Testis (tissue), 3 donors: ENCODE data around the gene PCSK2. TPM values are rescaled to one million over a fixed set of nuclear protein-coding genes. Genes with fewer than 3 reads are reported as not detected.

Experiments
- DNase-seq: peaks from one replicate; pipeline ENCODE4 v3.0.0-alpha.2; 2019
- H3K27ac ChIP-seq, 2 donors: fragments of 200-600 bp; sonication (generic); one replicate each; pipeline ENCODE4 v1.5.1; 2019
- H3K27me3 ChIP-seq: fragments of 200-600 bp; sonication (generic); one replicate; pipeline ENCODE4 v1.5.1; 2019
- H3K36me3 ChIP-seq: fragments of 200-600 bp; sonication (generic); one replicate; pipeline ENCODE4 v1.5.1; 2017; ENCODE audit warnings: low read depth; ENCODE audit errors: missing control alignments
- H3K4me1 ChIP-seq: fragments of 200-600 bp; sonication (generic); one replicate; pipeline ENCODE4 v1.5.1; 2019
- H3K4me3 ChIP-seq, 2 donors: fragments of 200-600 bp; sonication (generic); one replicate each; pipeline ENCODE4 v1.5.1; 2017 to 2019
- H3K9me3 ChIP-seq: fragments of 200-600 bp; sonication (generic); one replicate; pipeline ENCODE4 v1.5.1; 2017
- CTCF ChIP-seq, 3 experiments: fragments of 450-650 bp in 2 of 3; fragments of 200-600 bp in 1 of 3; sonication (generic) in 1 of 3; IDR thresholded peaks; one replicate each; pipeline ENCODE4 v1.5.1; 2016 to 2019; ENCODE audit warnings: antibody characterized with exemption in 3 of 3, mild to moderate bottlenecking in 2 of 3, moderate library complexity in 1 of 3
- POLR2A ChIP-seq: fragments of 450-650 bp; IDR thresholded peaks from one replicate; pipeline ENCODE4 v1.6.1; 2017; ENCODE audit warnings: antibody characterized with exemption, mild to moderate bottlenecking, moderate library complexity
- WGBS, 2 donors: methylation state at CpG; one replicate each; pipeline ENCODE4 v1.1.5; 2018; 5-methylcytosine and 5-hydroxymethylcytosine counted together
- intact Hi-C: fragments of 100-400 bp; cut with DNase I; formaldehyde crosslinking; loops from one replicate; pipeline ENCODE4 v1.15.1; 2023; ENCODE audit warnings: low total_unique reads
- polyA plus RNA-seq: library from polyadenylated mRNA; stranded (reverse); fragments of 350-450 nt; fragmentation: Illumina TruSeq; extraction: RNeasy Lipid Tissue Mini Kit (QIAGEN cat#74804); gene quantifications from one replicate; pipeline ENCODE4 v1.2.3, GENCODE V29; 2014; ENCODE audit warnings: low read depth, low replicate concordance; ENCODE audit not compliant: insufficient read depth
- total RNA-seq, 2 donors: library from RNA; depleted of rRNA; stranded (reverse); fragments of >200 nt; gene quantifications; one replicate each; pipeline ENCODE4 v1.2.3, GENCODE V29; 2016

The PCSK2 gene
- total and polyA plus RNA-seq, 3 donors from 2014 or later: 5.1 to 40.5 (median 11.7) TPM

GRCh38 chr20:17493173-17493572 is 266.3 kb downstream of the PCSK2 start:
- Histone ChIP-seq H3K27ac (no peak overlapping the region), H3K36me3 (no peaks in the 10 kb centered on the region), H3K27me3 (no peaks in the 10 kb centered on the region), H3K9me3 (no peaks in the 10 kb centered on the region), H3K4me3 (no peak overlapping the region), H3K4me1 (no peaks in the 10 kb centered on the region)
- no peak for DNase-seq
- intact Hi-C loops: no loop called here
- WGBS, 2 donors: 84 to 85% methylated on average over 2 of the region's 2 CpGs
- TF ChIP-seq POLR2A (no peak), CTCF (IDR thresholded peaks at IDR 0.05) (no peak)

- H3K27ac ChIP-seq: no peak overlapping the region
- no peaks in the 10 kb centered on the region for H3K27me3 ChIP-seq
- no peaks in the 10 kb centered on the region for H3K9me3 ChIP-seq
- no peak for DNase-seq
- intact Hi-C loops: no loop called here
- H3K4me3 ChIP-seq: no peak overlapping the region
- 85 to 95% methylated on average over 7 of the region's 7 CpGs for WGBS, 2 donors
- no peaks in the 10 kb centered on the region for H3K36me3 ChIP-seq
- TF ChIP-seq POLR2A (no peak), CTCF (IDR thresholded peaks at IDR 0.05) (no peak)
- H3K4me1 ChIP-seq: no peaks in the 10 kb centered on the region
Measured at GRCh38 chr20:17494201-17494600, 267.4 kb downstream of the PCSK2 start.

- Histone ChIP-seq H3K27me3 (no peaks in the 10 kb centered on the region), H3K4me1 (no peaks in the 10 kb centered on the region), H3K9me3 (no peaks in the 10 kb centered on the region), H3K36me3 (no peaks in the 10 kb centered on the region), H3K4me3 (no peak overlapping the region), H3K27ac (no peak overlapping the region)
- TF ChIP-seq POLR2A (no peak), CTCF (IDR thresholded peaks at IDR 0.05) (no peak)
- WGBS, 2 donors: 90 to 94% methylated on average over 9 of the region's 9 CpGs
- intact Hi-C loops: no loop called here
- no peak for DNase-seq
Measured at GRCh38 chr20:17495826-17496225, 269.0 kb downstream of the PCSK2 start.

GRCh38 chr20:17497821-17498580 is 271.2 kb downstream of the PCSK2 start:
- no peaks in the 10 kb centered on the region for H3K4me1 ChIP-seq
- H3K27ac ChIP-seq: no peak overlapping the region
- no peaks in the 10 kb centered on the region for H3K36me3 ChIP-seq
- no peak overlapping the region for H3K4me3 ChIP-seq
- no peaks in the 10 kb centered on the region for H3K27me3 ChIP-seq
- 62 to 70% methylated on average over 11 of the region's 11 CpGs for WGBS, 2 donors
- intact Hi-C loops: no loop called here
- DNase-seq: no peak
- no peak for TF ChIP-seq CTCF (IDR thresholded peaks at IDR 0.05)
- TF ChIP-seq POLR2A: no peak
- H3K9me3 ChIP-seq: no peaks in the 10 kb centered on the region

GRCh38 chr20:17498641-17499040 is 271.8 kb downstream of the PCSK2 start:
- no peak overlapping the region for H3K27ac ChIP-seq
- WGBS, 2 donors: 90 to 92% methylated on average over 13 of the region's 13 CpGs
- H3K9me3 ChIP-seq: no peaks in the 10 kb centered on the region
- H3K4me3 ChIP-seq: no peak overlapping the region
- no peaks in the 10 kb centered on the region for H3K27me3 ChIP-seq
- TF ChIP-seq POLR2A: no peak
- TF ChIP-seq CTCF (IDR thresholded peaks at IDR 0.05): no peak
- H3K4me1 ChIP-seq: no peaks in the 10 kb centered on the region
- intact Hi-C loops: no loop called here
- no peak for DNase-seq
- no peaks in the 10 kb centered on the region for H3K36me3 ChIP-seq
